IMR-90 (cell line): ENCODE measurements around the gene PDE6B. TPM values are rescaled to one million over a fixed set of nuclear protein-coding genes. Genes with fewer than 3 reads are reported as not detected.

Experiments
- ATAC-seq: fragments of 200-7000 bp; cut with Tn5 transposase; 2 replicates; pipeline ENCODE4 v1.9.1; 2020; ENCODE audit warnings: low read depth, mild to moderate bottlenecking, moderate library complexity
- BruUV-seq: library from RNA; stranded (reverse); fragments of 400-500 nt; replicated peaks from 2 replicates; lab custom pipeline; 2021; lab: Mats Ljungman, UMichigan
- CTCF ChIA-PET: fragments of 300-600 bp; formaldehyde crosslinking; extraction: SDS; loops from one replicate; lab custom pipeline; 2021; ENCODE audit warnings: antibody characterized with exemption; lab: Yijun Ruan, JAX
- POLR2A ChIA-PET: fragments of 300-600 bp; sonication (Branson Sonifier 250); formaldehyde crosslinking; loops from one replicate; lab custom pipeline; 2022; ENCODE audit warnings: antibody characterized with exemption; ENCODE audit not compliant: unreplicated experiment; lab: Charles Lee
- DNase-seq: peaks from one replicate; pipeline ENCODE4 v3.0.0; 2013
- H2AFZ ChIP-seq: replicated peaks from 2 replicates; pipeline ENCODE3; 2013; ENCODE audit warnings: low read length, mild to moderate bottlenecking; ENCODE audit not compliant: poor library complexity
- H2AK5ac ChIP-seq: 2 replicates; pipeline ENCODE4 v1.6.1; 2013; ENCODE audit warnings: low read depth, low read length, inconsistent platforms
- H2AK9ac ChIP-seq: replicated peaks from 2 replicates; pipeline ENCODE3; 2013; ENCODE audit warnings: mild to moderate bottlenecking, low read depth, low read length, moderate library complexity; ENCODE audit not compliant: poor library complexity
- H2BK120ac ChIP-seq: 2 replicates; pipeline ENCODE4 v1.6.1; 2013; ENCODE audit warnings: low read depth, low read length, inconsistent platforms
- H2BK15ac ChIP-seq: 3 replicates; pipeline ENCODE4 v1.6.1; 2013; ENCODE audit warnings: low read depth, low read length, inconsistent platforms
- H2BK20ac ChIP-seq: 2 replicates; pipeline ENCODE4 v1.6.1; 2013; ENCODE audit warnings: low read depth, mild to moderate bottlenecking, inconsistent platforms, low read length, moderate library complexity
- H2BK5ac ChIP-seq: 2 replicates; pipeline ENCODE4 v1.6.1; 2013; ENCODE audit warnings: mild to moderate bottlenecking, low read depth, low read length, inconsistent platforms; ENCODE audit not compliant: poor library complexity, severe bottlenecking
- H3K14ac ChIP-seq: replicated peaks from 2 replicates; pipeline ENCODE4 v1.6.1; 2013; ENCODE audit warnings: low read depth, low read length, inconsistent platforms
- H3K18ac ChIP-seq: 2 replicates; pipeline ENCODE4 v1.6.1; 2013; ENCODE audit warnings: low read depth, low read length, control low read depth
- H3K23ac ChIP-seq: 2 replicates; pipeline ENCODE4 v1.6.1; 2013; ENCODE audit warnings: low read depth, low read length, inconsistent platforms
- H3K27ac ChIP-seq: 2 replicates; pipeline ENCODE4 v1.5.1; 2013; ENCODE audit warnings: mild to moderate bottlenecking, control low read depth, low read length; ENCODE audit not compliant: insufficient read depth
- H3K27me3 ChIP-seq: 2 replicates; pipeline ENCODE4 v1.6.1; 2013; ENCODE audit warnings: low read length; ENCODE audit not compliant: control insufficient read depth, insufficient read depth
- H3K36me3 ChIP-seq: 2 replicates; pipeline ENCODE4 v1.6.1; 2013; ENCODE audit warnings: low read length, mixed read lengths; ENCODE audit not compliant: control insufficient read depth, insufficient read depth
- H3K4ac ChIP-seq: 2 replicates; pipeline ENCODE4 v1.6.1; 2013; ENCODE audit warnings: low read depth, low read length, inconsistent platforms
- H3K4me1 ChIP-seq: 2 replicates; pipeline ENCODE4 v1.6.1; 2013; ENCODE audit warnings: low read length, mixed read lengths; ENCODE audit not compliant: control insufficient read depth, insufficient read depth
- H3K4me2 ChIP-seq: 2 replicates; pipeline ENCODE4 v1.6.1; 2013; ENCODE audit warnings: low read depth, mild to moderate bottlenecking, control low read depth, low read length, moderate library complexity
- H3K4me3 ChIP-seq: 2 replicates; pipeline ENCODE4 v1.5.1; 2013; ENCODE audit warnings: low read depth, mild to moderate bottlenecking, control low read depth, low read length, moderate library complexity; ENCODE audit not compliant: insufficient read depth
- H3K56ac ChIP-seq: 2 replicates; pipeline ENCODE4 v1.6.1; 2013; ENCODE audit warnings: low read length, inconsistent platforms; ENCODE audit not compliant: insufficient read depth; ENCODE audit errors: extremely low read depth
- H3K79me1 ChIP-seq, 2 experiments: 2 replicates each; pipeline ENCODE4 v1.6.1; 2013; ENCODE audit warnings: low read length in 2 of 2, inconsistent platforms in 1 of 2, low read depth in 1 of 2
- H3K9ac ChIP-seq: 2 replicates; pipeline ENCODE4 v1.6.1; 2013; ENCODE audit warnings: low read depth, low read length, control low read depth
- H3K9me1 ChIP-seq: 2 replicates; pipeline ENCODE4 v1.6.1; 2013; ENCODE audit warnings: low read length, inconsistent platforms; ENCODE audit not compliant: insufficient read depth
- H3K9me3 ChIP-seq: 2 replicates; pipeline ENCODE4 v1.6.1; 2013; ENCODE audit warnings: low read length; ENCODE audit not compliant: control insufficient read depth, insufficient read depth
- H4K20me1 ChIP-seq: 2 replicates; pipeline ENCODE4 v1.6.1; 2013; ENCODE audit warnings: low read length, inconsistent platforms; ENCODE audit not compliant: insufficient read depth
- H4K5ac ChIP-seq: 2 replicates; pipeline ENCODE4 v1.6.1; 2013; ENCODE audit warnings: mild to moderate bottlenecking, low read depth, low read length, control low read depth
- H4K8ac ChIP-seq, 2 experiments: 2 replicates each; pipeline ENCODE4 v1.6.1; 2013; ENCODE audit warnings: low read depth in 2 of 2, low read length in 2 of 2, control low read depth in 1 of 2, inconsistent platforms in 1 of 2
- H4K91ac ChIP-seq: 2 replicates; pipeline ENCODE4 v1.6.1; 2013; ENCODE audit warnings: low read depth, low read length, inconsistent platforms; ENCODE audit not compliant: insufficient read depth
- BHLHE40 ChIP-seq: fragments of 150-350 bp; IDR thresholded peaks from 2 replicates; pipeline ENCODE4 v1.6.1; 2016; ENCODE audit warnings: mild to moderate bottlenecking, low read depth, low read length
- CEBPB ChIP-seq: IDR thresholded peaks from 2 replicates; pipeline ENCODE4 v1.6.1; 2012; ENCODE audit warnings: low read depth, low read length, improper control_type of control experiment
- CHD1 ChIP-seq: IDR thresholded peaks from 2 replicates; pipeline ENCODE4 v1.6.1; 2012; ENCODE audit warnings: low read depth, low read length, improper control_type of control experiment
- CTCF ChIP-seq: conservative IDR thresholded peaks from 2 replicates; pipeline ENCODE4 v1.5.1; 2012; ENCODE audit warnings: mild to moderate bottlenecking, low read depth, low read length, improper control_type of control experiment
- ELK1 ChIP-seq: fragments of 150-350 bp; IDR thresholded peaks from 2 replicates; pipeline ENCODE4 v1.6.1; 2016; ENCODE audit warnings: low read depth, mild to moderate bottlenecking, low read length, moderate library complexity, borderline replicate concordance
- FOS ChIP-seq: fragments of 150-350 bp; IDR thresholded peaks from 2 replicates; pipeline ENCODE4 v1.6.1; 2016; ENCODE audit warnings: low read depth, low read length
- MAFK ChIP-seq: IDR thresholded peaks from 2 replicates; pipeline ENCODE4 v1.6.1; 2012; ENCODE audit warnings: low read depth, low read length, improper control_type of control experiment
- MAZ ChIP-seq: IDR thresholded peaks from 2 replicates; pipeline ENCODE4 v1.6.1; 2012; ENCODE audit warnings: low read depth, mild to moderate bottlenecking, low read length, improper control_type of control experiment, moderate library complexity, borderline replicate concordance
- MXI1 ChIP-seq: IDR thresholded peaks from 2 replicates; pipeline ENCODE4 v1.6.1; 2012; ENCODE audit warnings: low read depth, mild to moderate bottlenecking, low read length, moderate library complexity, borderline replicate concordance
- NFE2L2 ChIP-seq: fragments of 150-350 bp; IDR thresholded peaks from 2 replicates; pipeline ENCODE4 v1.6.1; 2016; ENCODE audit warnings: low read depth, mild to moderate bottlenecking, low read length
- POLR2A ChIP-seq: IDR thresholded peaks from 2 replicates; pipeline ENCODE4 v1.6.1; 2012; ENCODE audit warnings: mild to moderate bottlenecking, low read depth, low read length
- RAD21 ChIP-seq: IDR thresholded peaks from 2 replicates; pipeline ENCODE4 v1.6.1; 2012; ENCODE audit warnings: low read length, improper control_type of control experiment
- RCOR1 ChIP-seq: IDR thresholded peaks from 2 replicates; pipeline ENCODE4 v1.6.1; 2012; ENCODE audit warnings: mild to moderate bottlenecking, low read length, improper control_type of control experiment; ENCODE audit not compliant: insufficient replicate concordance
- RFX5 ChIP-seq: IDR thresholded peaks from 2 replicates; pipeline ENCODE4 v1.8.0; 2012; ENCODE audit warnings: low read depth, mild to moderate bottlenecking, low read length, moderate library complexity
- SMC3 ChIP-seq: fragments of 150-350 bp; IDR thresholded peaks from 2 replicates; pipeline ENCODE4 v1.6.1; 2016; ENCODE audit warnings: low read depth, mild to moderate bottlenecking, antibody characterized with exemption, low read length, moderate library complexity
- USF2 ChIP-seq: fragments of 150-350 bp; IDR thresholded peaks from 2 replicates; pipeline ENCODE4 v1.6.1; 2017; ENCODE audit warnings: mild to moderate bottlenecking, antibody characterized with exemption, low read length, low read depth
- WGBS, 2 experiments: methylation state at CpG; one replicate each; pipeline versions ENCODE4 v1.1.5 to v1.1.7; 2013; ENCODE audit warnings: missing lambda C conversion rate in 2 of 2; ENCODE audit not compliant: insufficient read length in 1 of 2; ENCODE audit errors: extremely low coverage in 2 of 2; 5-methylcytosine and 5-hydroxymethylcytosine counted together
- dilution Hi-C: fragments of 300-500 bp; cut with HindIII; formaldehyde crosslinking; loops from one replicate; pipeline ENCODE4 v1.14.3; 2018; ENCODE audit warnings: low sequenced_read_pairs; ENCODE audit not compliant: unreplicated experiment
- in situ Hi-C: fragments of 300-500 bp; cut with MboI; formaldehyde crosslinking; loops from 3 replicates; pipeline ENCODE4 v1.14.3; 2019; ENCODE audit warnings: low sequenced_read_pairs, inconsistent platforms, mixed read lengths
- intact Hi-C: fragments of 100-400 bp; cut with micrococcal nuclease; formaldehyde crosslinking; loops from 2 replicates; pipeline ENCODE4 v1.10.0; 2022
- polyA plus RNA-seq, 3 experiments: library from polyadenylated mRNA; depleted of rRNA; stranded (reverse); fragments of >200 nt; gene quantifications; 2 replicates each; pipeline ENCODE4 v1.2.3, GENCODE V29; 2012; ENCODE audit warnings: low replicate concordance in 1 of 3
- total RNA-seq: library from RNA; depleted of rRNA; stranded (reverse); fragments of >200 nt; gene quantifications from 2 replicates; pipeline ENCODE4 v1.2.3, GENCODE V29; 2012

Gene PDE6B
- total and polyA plus RNA-seq, 2 of the 4 experiments (the other 2 are of a cell fraction): under 0.01 TPM; not detected in 1

GRCh38 chr4:660401-660800, 35.0 kb downstream of the PDE6B start:
- no peaks in the 10 kb centered on the region for H3K4me1 ChIP-seq
- 66% methylated on average over 2 of the region's 10 CpGs; no CpG with 5 or more reads in 1 of the 2 experiments for WGBS, 2 experiments
- H4K5ac ChIP-seq: no peak overlapping the region
- in situ Hi-C loops (no loop called here), intact Hi-C loops (no loop called here), dilution Hi-C loops (no loop called here)
- no peak for TF ChIP-seq NFE2L2
- no peak for TF ChIP-seq CHD1
- TF ChIP-seq MXI1: no peak
- TF ChIP-seq MAZ: no peak
- TF ChIP-seq ELK1: no peak
- no peak for TF ChIP-seq MAFK
- TF ChIP-seq SMC3: no peak
- TF ChIP-seq CEBPB: no peak
- no peak for TF ChIP-seq RCOR1
- TF ChIP-seq FOS: no peak
- no peak for TF ChIP-seq RFX5
- no peak for TF ChIP-seq CTCF
- no peak for TF ChIP-seq POLR2A
- TF ChIP-seq RAD21: no peak
- no peak for TF ChIP-seq USF2
- TF ChIP-seq BHLHE40: no peak
- H3K56ac ChIP-seq: no peak overlapping the region
- no peak overlapping the region for H2BK20ac ChIP-seq
- no peak overlapping the region for H3K4me3 ChIP-seq
- CTCF ChIA-PET: no interaction called here
- H4K91ac ChIP-seq: no peak overlapping the region
- no peak overlapping the region for H2AK9ac ChIP-seq
- no peaks in the 10 kb centered on the region for H4K20me1 ChIP-seq
- no peak overlapping the region for H3K23ac ChIP-seq
- no peak for DNase-seq
- no peak overlapping the region for H2AK5ac ChIP-seq
- H3K18ac ChIP-seq: no peak overlapping the region
- H3K9me1 ChIP-seq: no peaks in the 10 kb centered on the region
- ATAC-seq: no peak
- peaks cover 4% of the 10 kb centered on the region; the same call in 1 of the 2 replicates for H3K27me3 ChIP-seq
- no peak overlapping the region for H2BK5ac ChIP-seq
- no peak overlapping the region for H3K27ac ChIP-seq
- H3K4ac ChIP-seq: no peak overlapping the region
- H3K14ac ChIP-seq: no peak overlapping the region
- H4K8ac ChIP-seq: no peak overlapping the region
- BruUV-seq: no TSS peak
- H2BK120ac ChIP-seq: no peak overlapping the region
- POLR2A ChIA-PET: no interaction called here
- H3K9ac ChIP-seq: no peak overlapping the region
- H2BK15ac ChIP-seq: no peak overlapping the region
- peaks cover 18% of the 10 kb centered on the region for H3K9me3 ChIP-seq
- H3K36me3 ChIP-seq: no peaks in the 10 kb centered on the region
- H2AFZ ChIP-seq: no peak overlapping the region
- no peaks in the 10 kb centered on the region for H3K79me1 ChIP-seq
- H3K4me2 ChIP-seq: no peak overlapping the region
